ENCODE results near the gene ALOXE3. TPM values are rescaled to one million over a fixed set of nuclear protein-coding genes. Genes with fewer than 3 reads are reported as not detected.

ALOXE3 gene
- total RNA-seq, 1 experiment from 2014 or later, result 0.13 TPM

- Histone ChIP-seq H2BK12ac (ENCODE audit: insufficient read length, low read depth, low read length) (no peak overlapping the region), H2BK5ac (ENCODE audit: insufficient read length, low read length) (no peak overlapping the region), H3K14ac (ENCODE audit: insufficient read depth, low read length) (no peak overlapping the region; the same call in 1 of the 2 replicates), H2AFZ (ENCODE audit: low read length) (no peak overlapping the region), H3T11ph (ENCODE audit: low read length) (no peak overlapping the region), H4K91ac (ENCODE audit: insufficient read length, low read depth, low read length) (no peak overlapping the region), H4K20me1 (ENCODE audit: control insufficient read depth, insufficient read depth, insufficient read length) (no peaks in the 10 kb centered on the region), H3K56ac (ENCODE audit: insufficient read length, low read depth, low read length) (no peak overlapping the region), H3K23me2 (ENCODE audit: insufficient read length, low read depth, low read length, poor library complexity, severe bottlenecking) (no peaks in the 10 kb centered on the region), H3K79me2 (ENCODE audit: insufficient read depth, low read length) (no peaks in the 10 kb centered on the region), H3K79me1 (ENCODE audit: insufficient read depth, low read depth, low read length, poor library complexity, severe bottlenecking) (no peaks in the 10 kb centered on the region), H3K4me1 (ENCODE audit: insufficient read depth, low read length) (no peaks in the 10 kb centered on the region; the same call in 1 of the 2 replicates), H2BK15ac (ENCODE audit: low read depth, low read length) (no peak overlapping the region), H3K27ac (ENCODE audit: insufficient read length, low read depth, low read length) (no peak overlapping the region), H3K18ac (ENCODE audit: insufficient read length, low read depth, low read length) (no peak overlapping the region), H4K8ac (replicated peaks; ENCODE audit: insufficient read length, low read depth, low read length) (no peak overlapping the region), H4K5ac (ENCODE audit: insufficient read length, low read depth, low read length) (no peak overlapping the region), H3K4me2 (ENCODE audit: insufficient read depth, insufficient read length, low read length) (no peak overlapping the region), H3K9ac (ENCODE audit: extremely low read depth, insufficient read length, low read length) (no peak overlapping the region), H2AK5ac (ENCODE audit: insufficient read length, low read length) (no peak overlapping the region), H3K4ac (ENCODE audit: low read depth, low read length) (no peak overlapping the region), H3K9me3 (ENCODE audit: control insufficient read depth, low read depth, low read length) (no peaks in the 10 kb centered on the region), H3K27me3 (ENCODE audit: insufficient read depth, low read length) (no peaks in the 10 kb centered on the region), H3K23ac (ENCODE audit: insufficient read length, low read depth, low read length) (no peak overlapping the region), H2BK20ac (ENCODE audit: low read depth, low read length, poor library complexity, severe bottlenecking) (no peak overlapping the region), H2BK120ac (ENCODE audit: low read depth, low read length, poor library complexity, severe bottlenecking) (no peak overlapping the region)
- Mint-ChIP-seq H3K36me3 (ENCODE audit: insufficient read depth in 1 of 3, low read depth in 3 of 3) (no peaks in the 10 kb centered on the region; a peak in 1 of 7 replicates), H3K4me1 (peaks cover 14 to 16% of the 10 kb centered on the region in 2 experiments), H3K9me3 (no peaks in the 10 kb centered on the region; a peak in 2 of 5 replicates), H3K27me3 (ENCODE audit: low read depth) (peaks cover 59% of the 10 kb centered on the region), H3K27ac (no peak overlapping the region), H3K4me3 (no peak overlapping the region)
- no CpG with 5 or more reads among the region's 9 CpGs for WGBS (ENCODE audit: extremely low coverage, insufficient read length, low lambda C conversion rate)
- DNase-seq, result no peak
- no peak for TF ChIP-seq CTCF (conservative IDR thresholded peaks at IDR 0.05)
Observed at GRCh38 chr17:8091033-8091687, 27.2 kb downstream of the ALOXE3 start.

All from H9 (cell line).